ENCODE data around the gene CKS1B. TPM values are rescaled to one million over a fixed set of nuclear protein-coding genes. Genes with fewer than 3 reads are reported as not detected.

CKS1B gene
- total RNA-seq, 3 donors from 2014 or later (not counting 1 experiment from before 2014, with no cell fraction given) = 8.5 to 13.0 (median 12.9) TPM

- Mint-ChIP-seq H3K27ac (no peak overlapping the region), H3K9me3 (no peaks in the 10 kb centered on the region), H3K4me3 (peak overlapping the region; percentile 75), H3K27me3 (ENCODE audit: low read depth in 2 of 2) (no peaks in the 10 kb centered on the region), H3K36me3 (no peaks in the 10 kb centered on the region), H3K4me1 (peaks cover 20 to 37% of the 10 kb centered on the region in 2 donors)
- peaks cover 43% of the 10 kb centered on the region for H3K4me1 ChIP-seq (ENCODE audit: control insufficient read depth, insufficient read depth, low read length)
- no peaks in the 10 kb centered on the region for H3K9me3 ChIP-seq (ENCODE audit: control insufficient read depth, insufficient read depth, low read length)
- H3K27ac ChIP-seq (ENCODE audit: low read length) = peak overlapping the region; percentile 99
- peaks cover 10% of the 10 kb centered on the region for H3K36me3 ChIP-seq (ENCODE audit: control insufficient read depth, insufficient read depth, low read length)
- WGBS (ENCODE audit: insufficient coverage) = 76% methylated on average over 14 of the region's 18 CpGs
- no peak for ATAC-seq
- no peak for TF ChIP-seq CTCF (IDR thresholded peaks at IDR 0.05)
- DNase-seq = peak in 1 of 2 donors; percentile 40
- H3K4me3 ChIP-seq (ENCODE audit: low read length) = no peak overlapping the region
- H3K27me3 ChIP-seq (ENCODE audit: control insufficient read depth, insufficient read depth, low read length) = no peaks in the 10 kb centered on the region
- intact Hi-C loops (cut with micrococcal nuclease) = loop anchor here (5.0 kb wide), 2 partner anchors 35 to 90 kb away; partner anchors contain the start of genes EFNA4 and PMVK
Observed at GRCh38 chr1:154972517-154973343, 1.8 kb upstream of the CKS1B start.

- Histone ChIP-seq H3K4me1 (ENCODE audit: control insufficient read depth, insufficient read depth, low read length) (peaks cover 43% of the 10 kb centered on the region), H3K4me3 (ENCODE audit: low read length) (peak overlapping the region; percentile 91), H3K36me3 (ENCODE audit: control insufficient read depth, insufficient read depth, low read length) (peaks cover 2% of the 10 kb centered on the region), H3K27ac (ENCODE audit: low read length) (peak overlapping the region; percentile 99), H3K27me3 (ENCODE audit: control insufficient read depth, insufficient read depth, low read length) (no peaks in the 10 kb centered on the region), H3K9me3 (ENCODE audit: control insufficient read depth, insufficient read depth, low read length) (no peaks in the 10 kb centered on the region)
- Mint-ChIP-seq H3K36me3 (no peaks in the 10 kb centered on the region), H3K27me3 (ENCODE audit: low read depth in 2 of 2) (no peaks in the 10 kb centered on the region), H3K27ac (no peak overlapping the region), H3K9me3 (no peaks in the 10 kb centered on the region), H3K4me3 (no peak overlapping the region), H3K4me1 (peaks cover 15 to 33% of the 10 kb centered on the region in 2 donors)
- ATAC-seq (peak; percentile 22 to 50 (median 30)), DNase-seq (peak; percentile 94)
- TF ChIP-seq CTCF (IDR thresholded peaks at IDR 0.05) = no peak
- intact Hi-C loops (cut with micrococcal nuclease) = loop anchor here (1.0 to 5.0 kb wide), 7 partner anchors 10 to 414 kb away; partner anchors contain the start of genes EFNA4, FLAD1, PBXIP1 and PMVK
- 2% methylated on average over 29 of the region's 37 CpGs for WGBS (ENCODE audit: insufficient coverage)
Observed at GRCh38 chr1:154973344-154974101, 958 bp upstream of the CKS1B start.

- no peak for TF ChIP-seq CTCF (IDR thresholded peaks at IDR 0.05)
- Mint-ChIP-seq H3K36me3 (no peaks in the 10 kb centered on the region), H3K9me3 (no peaks in the 10 kb centered on the region), H3K4me1 (peaks cover 15 to 20% of the 10 kb centered on the region in 2 donors), H3K4me3 (no peak overlapping the region), H3K27ac (no peak overlapping the region), H3K27me3 (ENCODE audit: low read depth in 2 of 2) (no peaks in the 10 kb centered on the region)
- H3K9me3 ChIP-seq (ENCODE audit: control insufficient read depth, insufficient read depth, low read length) = no peaks in the 10 kb centered on the region
- H3K4me1 ChIP-seq (ENCODE audit: control insufficient read depth, insufficient read depth, low read length) = peaks cover 43% of the 10 kb centered on the region
- intact Hi-C loops (cut with micrococcal nuclease) = loop anchor here (1.0 to 5.0 kb wide), 7 partner anchors 8 to 416 kb away; partner anchors contain the start of genes EFNA4, FLAD1, PBXIP1 and PMVK
- H3K27ac ChIP-seq (ENCODE audit: low read length) = peak overlapping the region; percentile 99
- ATAC-seq (peak; percentile 44 to 63 (median 54)), DNase-seq (peak; percentile 92 to 99)
- no peaks in the 10 kb centered on the region for H3K27me3 ChIP-seq (ENCODE audit: control insufficient read depth, insufficient read depth, low read length)
- H3K4me3 ChIP-seq (ENCODE audit: low read length) = peak overlapping the region; percentile 91
- H3K36me3 ChIP-seq (ENCODE audit: control insufficient read depth, insufficient read depth, low read length) = no peaks in the 10 kb centered on the region
- under 1% methylated on average over 30 of the region's 30 CpGs for WGBS (ENCODE audit: insufficient coverage)
Observed at GRCh38 chr1:154974808-154975408, 427 bp downstream of the CKS1B start.

All from natural killer cell (primary cell).